CD4-positive, CD25-positive, alpha-beta regulatory T cell (primary cell): ENCODE data around the gene DPEP2NB. TPM values are rescaled to one million over a fixed set of nuclear protein-coding genes. Genes with fewer than 3 reads are reported as not detected.

Experiments
- ATAC-seq, 2 donors: fragments of 150-1000 bp; cut with Tn5 transposase; one replicate each; pipeline ENCODE4 v1.10.0; 2021; ENCODE audit warnings: low read depth in 2 of 2, moderate number of reproducible peaks in 2 of 2, moderate library complexity in 1 of 2
- DNase-seq, 3 donors: peaks; one replicate each; pipeline versions ENCODE4 v3.0.0 to v3.0.0-alpha.2; 2012 to 2022; ENCODE audit warnings: mixed read lengths in 1 of 3
- H3K27ac ChIP-seq: one replicate; pipeline ENCODE4 v1.7.0; 2013; ENCODE audit warnings: mild to moderate bottlenecking, low read length; ENCODE audit not compliant: insufficient read depth, poor library complexity, severe bottlenecking
- H3K27me3 ChIP-seq: one replicate; pipeline ENCODE4 v1.7.0; 2013; ENCODE audit warnings: low read length; ENCODE audit not compliant: control insufficient read depth, insufficient read depth
- H3K36me3 ChIP-seq: one replicate; pipeline ENCODE4 v1.7.0; 2013; ENCODE audit warnings: mild to moderate bottlenecking, low read length, moderate library complexity; ENCODE audit not compliant: control insufficient read depth, insufficient read depth
- H3K4me1 ChIP-seq: 2 replicates; pipeline ENCODE4 v1.7.0; 2013; ENCODE audit warnings: mild to moderate bottlenecking, low read length; ENCODE audit not compliant: insufficient read depth, control insufficient read depth, poor library complexity, severe bottlenecking
- H3K4me3 ChIP-seq: one replicate; pipeline ENCODE4 v1.7.0; 2013; ENCODE audit warnings: low read depth, mild to moderate bottlenecking, low read length, moderate library complexity
- H3K9me3 ChIP-seq, 2 experiments: 1 replicate in 1 of 2; 2 replicates in 1 of 2; pipeline ENCODE4 v1.7.0; 2013; ENCODE audit warnings: low read length in 2 of 2, mild to moderate bottlenecking in 1 of 2, moderate library complexity in 1 of 2; ENCODE audit not compliant: control insufficient read depth in 2 of 2
- H3K27ac Mint-ChIP-seq, 3 donors: one replicate each; pipeline ENCODE4 v1.8.0; 2020 to 2022; ENCODE audit warnings: mild to moderate bottlenecking in 3 of 3, mixed read lengths in 3 of 3, moderate library complexity in 2 of 3
- H3K27me3 Mint-ChIP-seq: one replicate; pipeline ENCODE4 v1.8.0; 2022; ENCODE audit warnings: mild to moderate bottlenecking, mixed read lengths
- H3K36me3 Mint-ChIP-seq: one replicate; pipeline ENCODE4 v1.8.0; 2020; ENCODE audit warnings: mixed read lengths
- H3K4me1 Mint-ChIP-seq, 4 donors: one replicate each; pipeline ENCODE4 v1.8.0; 2020 to 2022; ENCODE audit warnings: mixed read lengths in 4 of 4, mild to moderate bottlenecking in 1 of 4
- H3K4me3 Mint-ChIP-seq, 4 donors: one replicate each; pipeline ENCODE4 v1.8.0; 2020 to 2022; ENCODE audit warnings: mild to moderate bottlenecking in 4 of 4, mixed read lengths in 4 of 4, moderate library complexity in 3 of 4
- H3K9me3 Mint-ChIP-seq, 7 donors: one replicate each; pipeline ENCODE4 v1.8.0; 2020 to 2022; ENCODE audit warnings: mixed read lengths in 7 of 7, mild to moderate bottlenecking in 3 of 7, moderate library complexity in 2 of 7
- polyA plus RNA-seq, 4 donors: library from polyadenylated mRNA; unstranded; fragments of 300-500 nt; fragmentation: Illumina TruSeq; gene quantifications; one replicate each; pipeline ENCODE4 v1.2.3, GENCODE V29; 2021
- total RNA-seq: library from RNA; stranded (reverse); gene quantifications from one replicate; pipeline ENCODE4 v1.2.3, GENCODE V29; 2022

Gene DPEP2NB
- total and polyA plus RNA-seq, 5 donors from 2014 or later, result not detected

DNA sequence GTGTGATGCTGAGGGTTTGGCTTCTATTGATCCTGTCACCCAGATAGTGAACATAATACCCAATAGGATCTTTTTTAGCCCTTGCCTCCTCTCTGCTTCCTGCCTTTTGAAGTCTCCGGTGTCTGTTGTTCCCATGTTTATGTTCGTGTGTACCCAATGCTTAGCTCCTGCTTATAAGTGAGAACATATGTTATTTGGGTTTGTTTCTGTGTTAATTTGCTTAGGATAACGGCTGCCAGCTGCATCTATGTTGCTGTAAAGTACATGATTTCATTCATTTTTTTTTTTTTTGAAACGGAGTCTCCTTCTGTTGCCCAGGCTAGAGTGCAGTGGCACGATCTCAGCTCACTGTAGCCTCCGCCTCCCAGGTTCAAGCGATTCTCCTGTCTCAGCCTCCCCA, 30.4 kb upstream of the DPEP2NB start:
- ATAC-seq, result no peak
- Histone ChIP-seq H3K4me1 (no peaks in the 10 kb centered on the region), H3K36me3 (peaks cover 11% of the 10 kb centered on the region), H3K9me3 (no peaks in the 10 kb centered on the region), H3K27me3 (no peaks in the 10 kb centered on the region), H3K4me3 (no peak overlapping the region), H3K27ac (no peak overlapping the region)
- peak overlapping the region in 1 of 3 donors; percentile 39 for H3K27ac Mint-ChIP-seq
- no peaks in the 10 kb centered on the region for H3K27me3 Mint-ChIP-seq
- peak overlapping the region in 1 of 4 donors; percentile 41 for H3K4me3 Mint-ChIP-seq
- no peak for DNase-seq
- H3K36me3 Mint-ChIP-seq, result peaks cover 18% of the 10 kb centered on the region
- H3K4me1 Mint-ChIP-seq, result peaks cover 0 to 9% (median 4%) of the 10 kb centered on the region in 4 donors
- no peaks in the 10 kb centered on the region for H3K9me3 Mint-ChIP-seq

DNA sequence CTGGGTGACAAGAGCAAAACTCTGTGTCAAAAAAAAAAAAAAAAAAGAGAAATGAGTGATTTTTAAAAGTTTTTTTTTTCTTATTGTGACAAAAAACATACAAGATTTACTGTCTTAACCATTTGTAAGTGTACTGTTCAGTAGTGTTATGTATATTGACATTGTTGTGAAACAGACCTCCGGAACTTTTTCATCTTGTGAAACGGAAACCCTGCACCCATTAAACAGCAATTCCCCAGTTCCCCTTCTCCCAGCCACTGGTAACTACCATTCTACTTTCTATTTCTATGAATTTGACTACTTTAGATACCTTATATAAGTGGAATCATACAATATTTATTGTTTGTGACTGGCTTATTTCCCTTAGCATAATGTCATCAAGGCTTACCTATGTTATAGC, 26.1 kb upstream of the DPEP2NB start:
- no peak overlapping the region for H3K4me3 Mint-ChIP-seq
- Histone ChIP-seq H3K27ac (no peak overlapping the region), H3K4me1 (peaks cover 5% of the 10 kb centered on the region), H3K4me3 (no peak overlapping the region), H3K27me3 (no peaks in the 10 kb centered on the region), H3K36me3 (no peaks in the 10 kb centered on the region), H3K9me3 (no peaks in the 10 kb centered on the region)
- H3K27me3 Mint-ChIP-seq, result no peaks in the 10 kb centered on the region
- peaks cover 5 to 16% (median 12%) of the 10 kb centered on the region in 4 donors for H3K4me1 Mint-ChIP-seq
- no peak overlapping the region for H3K27ac Mint-ChIP-seq
- DNase-seq (no peak), ATAC-seq (no peak)
- H3K9me3 Mint-ChIP-seq, result no peaks in the 10 kb centered on the region
- H3K36me3 Mint-ChIP-seq, result peaks cover 17% of the 10 kb centered on the region

GRCh38 chr16:68040506-68041288, 25.0 kb upstream of the DPEP2NB start:
- DNase-seq (peak; percentile 78 to 90 (median 88)), ATAC-seq (peak; percentile 97 to 98)
- Histone ChIP-seq H3K4me1 (peaks cover 5% of the 10 kb centered on the region), H3K9me3 (no peaks in the 10 kb centered on the region), H3K27ac (no peak overlapping the region), H3K27me3 (no peaks in the 10 kb centered on the region), H3K4me3 (no peak overlapping the region), H3K36me3 (no peaks in the 10 kb centered on the region)
- Mint-ChIP-seq H3K4me1 (peaks cover 0 to 13% (median 11%) of the 10 kb centered on the region in 4 donors), H3K9me3 (no peaks in the 10 kb centered on the region), H3K36me3 (peaks cover 17% of the 10 kb centered on the region), H3K27ac (peak overlapping the region; percentile 74 to 91 (median 89)), H3K27me3 (no peaks in the 10 kb centered on the region), H3K4me3 (no peak overlapping the region)

DNA sequence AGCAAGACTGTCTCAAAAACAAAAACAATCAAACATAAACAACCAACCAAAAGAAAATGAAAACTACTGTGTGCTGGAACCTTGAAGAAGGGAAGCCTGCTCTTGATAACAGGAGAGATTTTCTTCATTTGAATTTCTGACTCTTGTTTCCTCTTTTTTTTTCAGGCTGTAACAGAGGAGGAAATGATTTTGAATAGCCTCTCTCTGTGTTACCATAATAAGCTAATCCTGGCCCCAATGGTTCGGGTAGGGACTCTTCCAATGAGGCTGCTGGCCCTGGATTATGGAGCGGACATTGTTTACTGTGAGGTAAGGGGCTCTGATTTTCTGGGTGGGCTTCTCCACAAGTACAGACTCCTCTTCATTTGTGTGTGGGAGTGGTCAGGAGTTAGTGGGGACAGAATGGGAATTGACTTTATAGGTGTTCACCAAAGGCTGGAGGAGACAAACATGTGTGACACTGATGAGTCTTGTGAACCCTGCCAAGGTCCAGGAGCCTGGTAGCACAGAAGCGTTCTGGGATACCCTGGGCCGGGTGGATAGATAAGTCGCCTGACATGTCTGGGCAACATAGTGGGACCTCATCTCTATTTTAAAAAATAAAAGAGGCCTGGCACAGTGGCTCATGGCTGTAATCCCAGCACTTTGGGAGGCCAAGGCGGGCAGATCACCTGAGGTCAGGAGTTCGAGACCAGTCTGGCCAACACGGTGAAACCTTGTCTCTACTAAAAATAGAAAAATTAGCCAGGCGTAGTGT, 22.3 kb upstream of the DPEP2NB start:
- H3K9me3 Mint-ChIP-seq, result no peaks in the 10 kb centered on the region
- peaks cover 3 to 14% (median 11%) of the 10 kb centered on the region in 4 donors for H3K4me1 Mint-ChIP-seq
- no peak for DNase-seq
- no peak overlapping the region for H3K4me3 ChIP-seq
- no peak overlapping the region for H3K4me3 Mint-ChIP-seq
- H3K27ac Mint-ChIP-seq, result peak overlapping the region in 2 of 3 donors; percentile 14 to 31
- H3K27ac ChIP-seq, result no peak overlapping the region
- H3K4me1 ChIP-seq, result peaks cover 5% of the 10 kb centered on the region
- H3K36me3 Mint-ChIP-seq, result peaks cover 17% of the 10 kb centered on the region
- H3K9me3 ChIP-seq, result no peaks in the 10 kb centered on the region
- no peaks in the 10 kb centered on the region for H3K36me3 ChIP-seq
- no peaks in the 10 kb centered on the region for H3K27me3 Mint-ChIP-seq
- ATAC-seq, result no peak
- H3K27me3 ChIP-seq, result no peaks in the 10 kb centered on the region

GRCh38 chr16:68035227-68035626, 19.5 kb upstream of the DPEP2NB start:
- Mint-ChIP-seq H3K27ac (no peak overlapping the region), H3K36me3 (peaks cover 20% of the 10 kb centered on the region), H3K9me3 (no peaks in the 10 kb centered on the region), H3K4me1 (peaks cover 5 to 9% (median 7%) of the 10 kb centered on the region in 4 donors), H3K4me3 (no peak overlapping the region), H3K27me3 (no peaks in the 10 kb centered on the region)
- H3K36me3 ChIP-seq, result no peaks in the 10 kb centered on the region
- H3K27me3 ChIP-seq, result no peaks in the 10 kb centered on the region
- DNase-seq (no peak), ATAC-seq (no peak)
- peaks cover 1% of the 10 kb centered on the region for H3K4me1 ChIP-seq
- no peaks in the 10 kb centered on the region for H3K9me3 ChIP-seq
- H3K4me3 ChIP-seq, result no peak overlapping the region
- no peak overlapping the region for H3K27ac ChIP-seq

DNA sequence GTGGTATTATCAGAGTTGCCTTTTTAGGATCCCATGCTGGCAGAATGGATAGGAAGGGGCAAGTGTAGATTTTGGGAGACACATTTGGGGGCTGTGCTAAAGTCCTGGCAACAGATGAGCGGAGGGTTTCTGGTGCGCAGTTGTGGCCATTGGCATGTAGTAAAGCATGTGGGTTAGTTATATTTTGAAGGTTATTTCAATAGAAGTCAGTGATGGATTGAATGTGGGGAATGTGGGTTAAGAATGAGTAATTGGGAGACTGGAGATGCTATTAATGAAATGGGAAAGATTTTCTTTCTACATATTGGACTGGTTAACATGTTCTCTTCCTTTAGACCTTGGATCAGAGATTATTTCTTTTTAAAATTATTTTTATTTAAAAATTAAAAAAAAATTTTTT, 17.4 kb upstream of the DPEP2NB start:
- peak overlapping the region in 1 of 3 donors; percentile 47 for H3K27ac Mint-ChIP-seq
- peaks cover 8% of the 10 kb centered on the region for H3K36me3 ChIP-seq
- H3K4me1 Mint-ChIP-seq, result peaks cover 2 to 5% (median 3%) of the 10 kb centered on the region in 4 donors
- no peaks in the 10 kb centered on the region for H3K27me3 Mint-ChIP-seq
- ATAC-seq (no peak), DNase-seq (no peak)
- H3K4me3 Mint-ChIP-seq, result peak overlapping the region in 1 of 4 donors; percentile 41
- H3K27ac ChIP-seq, result no peak overlapping the region
- H3K9me3 ChIP-seq, result no peaks in the 10 kb centered on the region
- H3K36me3 Mint-ChIP-seq, result peaks cover 10% of the 10 kb centered on the region
- H3K9me3 Mint-ChIP-seq, result no peaks in the 10 kb centered on the region
- H3K27me3 ChIP-seq, result no peaks in the 10 kb centered on the region
- H3K4me3 ChIP-seq, result no peak overlapping the region
- no peaks in the 10 kb centered on the region for H3K4me1 ChIP-seq

- H3K4me3 ChIP-seq, result no peak overlapping the region
- H3K9me3 Mint-ChIP-seq, result no peaks in the 10 kb centered on the region
- peak overlapping the region in 2 of 3 donors; percentile 70 to 71 for H3K27ac Mint-ChIP-seq
- no peaks in the 10 kb centered on the region for H3K27me3 Mint-ChIP-seq
- no peak for ATAC-seq
- H3K27me3 ChIP-seq, result no peaks in the 10 kb centered on the region
- peaks cover 14% of the 10 kb centered on the region for H3K36me3 Mint-ChIP-seq
- peaks cover 2 to 9% (median 4%) of the 10 kb centered on the region in 4 donors for H3K4me1 Mint-ChIP-seq
- DNase-seq, result peak in 1 of 3 donors; percentile 20
- H3K27ac ChIP-seq, result no peak overlapping the region
- H3K36me3 ChIP-seq, result peaks cover 10% of the 10 kb centered on the region
- no peaks in the 10 kb centered on the region for H3K9me3 ChIP-seq
- no peak overlapping the region for H3K4me3 Mint-ChIP-seq
- H3K4me1 ChIP-seq, result no peaks in the 10 kb centered on the region
Measured at GRCh38 chr16:68031951-68032350, 16.2 kb upstream of the DPEP2NB start.
